ENCODE measurements around the gene SEMA4G. TPM values are rescaled to one million over a fixed set of nuclear protein-coding genes. Genes with fewer than 3 reads are reported as not detected.

The SEMA4G gene
- total RNA-seq, result 0.45 and 1.0 TPM in 2 replicates

- intact Hi-C loops (cut with micrococcal nuclease), result loop anchor here (1.0 to 2.0 kb wide), 2 partner anchors 17 to 45 kb away; partner anchors contain the start of genes MRPL43 and TWNK
Measured at GRCh38 chr10:100969187-100970075, at the start of gene SEMA4G. SEMA4G (plus strand) TSS chr10:100969504; CDS start chr10:100972913, 3,409 bp downstream.

DNA sequence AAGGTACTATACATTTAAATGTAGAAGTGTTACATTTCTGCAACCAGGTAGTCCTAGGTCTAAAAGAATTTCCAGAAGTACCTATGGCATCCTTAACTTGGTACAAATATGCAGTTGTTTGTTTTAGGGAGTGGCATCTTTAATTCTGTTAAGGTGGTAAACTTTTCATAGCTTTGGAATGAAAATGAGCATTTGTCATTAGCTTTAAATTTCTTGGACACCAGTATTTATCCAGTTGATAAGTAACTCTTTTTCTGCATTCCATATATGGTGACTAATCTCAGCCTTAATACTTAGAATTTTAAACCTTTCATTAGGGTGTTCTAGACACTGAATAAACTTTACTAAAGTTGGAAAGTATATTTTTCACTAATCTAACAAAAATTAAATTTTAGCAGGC lies 45.7 kb upstream of the SEMA4G start:
- intact Hi-C loops (cut with micrococcal nuclease), result no loop called here

- intact Hi-C loops (cut with micrococcal nuclease), result no loop called here
Measured at GRCh38 chr10:100927266-100927665, 42.0 kb upstream of the SEMA4G start.

DNA sequence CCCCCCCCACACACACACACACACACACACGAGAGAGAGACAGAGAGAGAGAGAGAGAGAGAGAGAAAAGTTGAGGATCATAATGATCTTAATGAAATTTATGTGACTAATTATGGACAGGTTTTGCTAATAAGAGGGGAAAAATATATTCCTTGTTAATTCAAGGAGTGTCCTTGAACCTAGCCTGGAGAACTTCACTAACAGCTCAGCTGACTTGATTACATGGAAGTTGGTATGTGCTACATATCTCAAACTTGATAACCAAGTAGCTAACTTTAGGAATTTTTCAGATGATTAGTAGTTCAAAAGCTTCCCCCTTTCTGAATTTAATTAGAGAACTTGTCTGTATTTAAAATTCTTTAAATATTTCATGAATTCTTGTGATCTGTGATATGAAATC lies 41.3 kb upstream of the SEMA4G start:
- intact Hi-C loops (cut with micrococcal nuclease), result no loop called here

GRCh38 chr10:100930368-100930767 lies 38.9 kb upstream of the SEMA4G start:
- intact Hi-C loops (cut with micrococcal nuclease), result no loop called here

GRCh38 chr10:100934084-100934659 lies 35.1 kb upstream of the SEMA4G start:
- intact Hi-C loops (cut with micrococcal nuclease), result no loop called here

- intact Hi-C loops (cut with micrococcal nuclease), result no loop called here
Measured at GRCh38 chr10:100939763-100940344, 29.4 kb upstream of the SEMA4G start.

DNA sequence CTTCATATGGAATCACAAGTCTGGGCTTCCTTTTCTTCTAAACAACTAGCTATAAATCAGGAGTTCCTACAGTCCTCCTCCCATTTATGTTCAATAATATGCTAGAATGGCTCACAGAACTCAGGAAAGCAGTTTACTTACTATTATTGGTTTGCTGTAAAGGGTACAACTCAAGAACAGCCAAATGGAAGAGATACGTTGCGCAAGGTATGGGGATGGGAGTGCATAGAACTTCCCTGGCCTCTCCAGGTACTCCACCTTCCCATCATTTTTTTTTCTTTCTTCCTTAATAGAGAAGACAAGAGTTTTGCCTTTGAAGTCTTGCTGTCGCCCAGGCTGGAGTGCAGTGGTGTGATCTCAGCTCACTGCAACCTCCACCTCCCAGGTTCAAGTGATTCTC lies 27.1 kb upstream of the SEMA4G start:
- intact Hi-C loops (cut with micrococcal nuclease), result no loop called here

- intact Hi-C loops (cut with micrococcal nuclease), result no loop called here
Measured at GRCh38 chr10:100943508-100943907, 25.8 kb upstream of the SEMA4G start.

DNA sequence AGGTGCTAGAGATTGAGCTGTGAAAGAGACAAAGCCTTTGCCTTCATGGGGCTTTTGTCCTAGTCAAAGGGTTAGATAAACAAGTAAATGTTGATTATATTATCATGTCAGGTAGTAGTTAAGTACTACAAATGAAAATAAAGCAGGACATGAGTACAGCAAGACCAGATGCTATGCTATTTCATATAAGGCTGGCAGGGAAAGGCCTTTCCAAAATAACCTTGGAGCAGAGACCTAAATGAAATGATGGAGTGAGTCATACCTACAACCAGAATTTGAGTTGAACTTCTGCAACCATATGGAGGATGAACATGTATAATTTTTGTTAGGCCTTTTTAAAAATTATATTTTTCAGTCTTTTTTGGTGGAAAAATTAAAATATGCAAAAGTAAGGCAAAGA lies 23.6 kb upstream of the SEMA4G start:
- intact Hi-C loops (cut with micrococcal nuclease), result no loop called here

GRCh38 chr10:100948916-100949315 lies 20.4 kb upstream of the SEMA4G start:
- intact Hi-C loops (cut with micrococcal nuclease), result no loop called here

DNA sequence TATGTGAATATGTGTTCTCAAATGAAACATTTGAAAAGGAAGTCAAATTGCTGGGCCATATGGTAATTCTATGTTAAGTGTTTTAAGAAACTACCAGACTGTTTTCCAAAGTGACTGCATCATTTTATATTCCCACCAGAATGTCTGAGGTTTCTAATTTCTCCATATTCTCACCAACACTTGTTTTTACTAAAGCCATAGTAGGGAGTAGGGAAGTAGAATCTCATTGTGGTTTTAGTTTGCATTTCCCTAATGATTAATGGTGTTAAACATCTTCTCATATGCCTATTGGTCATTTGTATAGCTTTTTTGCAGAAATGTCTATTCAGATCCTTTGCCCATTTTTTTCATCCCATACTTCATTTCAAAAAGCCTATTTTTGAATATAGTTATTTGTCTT lies 9.1 kb upstream of the SEMA4G start:
- intact Hi-C loops (cut with micrococcal nuclease), result no loop called here

DNA sequence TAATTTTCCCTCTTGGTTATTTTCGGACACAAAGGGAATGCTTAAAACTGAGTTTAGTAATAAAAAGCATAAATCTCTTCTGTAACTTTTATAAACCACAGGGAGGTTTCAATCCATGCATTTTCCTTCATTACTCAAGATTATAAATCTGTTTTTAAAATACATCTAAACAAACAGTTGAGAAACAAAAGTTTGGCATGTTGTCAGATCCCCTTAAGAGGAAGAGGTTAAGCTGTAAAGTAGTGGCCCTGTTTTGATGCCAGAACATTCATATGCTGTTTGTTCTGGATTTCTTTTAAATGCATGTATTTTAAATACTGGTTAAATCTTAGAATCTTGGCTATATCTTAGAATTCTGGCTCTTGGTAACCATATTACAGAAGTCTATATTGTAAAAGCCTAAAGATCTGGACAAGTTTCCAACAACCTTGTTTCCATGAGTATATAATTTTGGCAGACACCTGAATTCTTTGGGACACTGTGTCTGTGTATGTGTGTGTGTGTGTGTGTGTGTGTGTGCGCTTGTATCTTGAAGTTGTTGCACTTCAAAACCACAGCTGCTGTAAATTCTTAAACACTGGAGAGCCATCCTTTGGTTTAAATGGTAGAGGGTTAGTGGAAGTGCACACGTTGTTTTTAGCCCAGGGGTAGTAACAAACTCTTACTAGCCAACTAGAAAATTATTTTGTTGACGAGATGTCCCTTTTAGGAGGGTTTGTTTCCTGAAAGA lies 6.8 kb upstream of the SEMA4G start:
- intact Hi-C loops (cut with micrococcal nuclease), result no loop called here

DNA sequence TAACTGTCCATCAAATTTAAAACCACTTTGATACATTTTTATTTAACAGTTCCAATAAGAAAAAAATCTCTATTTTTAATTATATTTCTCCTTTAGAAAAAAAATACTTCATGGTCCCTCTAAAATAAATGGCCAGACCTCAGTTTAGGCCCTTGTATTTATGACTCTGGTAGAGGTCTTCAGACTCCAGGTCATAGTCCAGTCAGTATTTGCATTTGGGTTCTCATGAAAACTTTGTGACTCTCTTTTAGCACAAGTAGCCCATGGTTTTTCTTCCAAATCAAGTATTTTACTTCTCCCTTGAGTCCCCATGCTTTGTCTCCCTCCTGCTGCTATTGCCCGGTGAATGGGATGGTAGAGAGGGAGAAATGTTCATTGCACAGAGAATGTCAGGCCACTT lies 5.5 kb upstream of the SEMA4G start:
- intact Hi-C loops (cut with micrococcal nuclease), result no loop called here

DNA sequence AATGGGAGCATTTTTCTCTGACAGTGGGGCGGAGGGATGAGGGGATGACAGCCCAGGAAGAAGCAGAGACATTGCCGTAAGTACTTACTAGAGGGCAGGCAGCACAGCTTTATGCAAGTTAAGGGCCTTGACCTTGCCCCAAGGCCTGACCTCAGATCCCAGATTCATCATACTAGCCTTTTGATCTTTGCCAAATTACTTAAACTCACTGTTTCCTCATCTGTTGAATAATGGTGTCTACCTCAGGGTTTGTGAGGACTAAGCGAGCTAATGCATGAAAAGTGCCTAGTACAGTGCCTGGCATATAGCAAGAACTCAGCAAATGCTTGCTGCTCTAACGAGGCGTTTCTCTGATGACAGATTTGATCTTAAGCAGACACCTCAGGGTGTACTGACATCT lies 3.5 kb upstream of the SEMA4G start:
- intact Hi-C loops (cut with micrococcal nuclease), result no loop called here

DNA sequence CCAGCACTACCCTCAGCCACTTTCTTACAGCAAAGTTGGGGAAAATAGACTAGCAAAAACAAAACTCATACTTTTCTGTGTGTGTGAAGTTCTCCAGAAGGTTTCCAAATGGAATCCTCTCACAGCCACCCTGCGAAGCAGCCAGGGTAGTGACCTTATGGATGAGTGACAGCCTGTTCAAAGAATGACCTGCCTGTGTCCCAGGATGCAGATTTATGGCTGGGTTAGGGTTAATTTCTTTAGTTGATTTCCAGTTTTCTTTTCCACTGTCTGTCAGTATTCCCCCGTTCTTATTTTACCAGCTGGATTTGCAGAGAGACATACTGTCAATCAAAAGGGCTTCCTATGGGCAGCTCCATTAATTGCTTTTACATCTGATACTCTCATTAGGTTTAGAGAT lies 2.4 kb upstream of the SEMA4G start:
- intact Hi-C loops (cut with micrococcal nuclease), result no loop called here

- intact Hi-C loops (cut with micrococcal nuclease), result no loop called here
Measured at GRCh38 chr10:100967332-100967731, 2.0 kb upstream of the SEMA4G start.

DNA sequence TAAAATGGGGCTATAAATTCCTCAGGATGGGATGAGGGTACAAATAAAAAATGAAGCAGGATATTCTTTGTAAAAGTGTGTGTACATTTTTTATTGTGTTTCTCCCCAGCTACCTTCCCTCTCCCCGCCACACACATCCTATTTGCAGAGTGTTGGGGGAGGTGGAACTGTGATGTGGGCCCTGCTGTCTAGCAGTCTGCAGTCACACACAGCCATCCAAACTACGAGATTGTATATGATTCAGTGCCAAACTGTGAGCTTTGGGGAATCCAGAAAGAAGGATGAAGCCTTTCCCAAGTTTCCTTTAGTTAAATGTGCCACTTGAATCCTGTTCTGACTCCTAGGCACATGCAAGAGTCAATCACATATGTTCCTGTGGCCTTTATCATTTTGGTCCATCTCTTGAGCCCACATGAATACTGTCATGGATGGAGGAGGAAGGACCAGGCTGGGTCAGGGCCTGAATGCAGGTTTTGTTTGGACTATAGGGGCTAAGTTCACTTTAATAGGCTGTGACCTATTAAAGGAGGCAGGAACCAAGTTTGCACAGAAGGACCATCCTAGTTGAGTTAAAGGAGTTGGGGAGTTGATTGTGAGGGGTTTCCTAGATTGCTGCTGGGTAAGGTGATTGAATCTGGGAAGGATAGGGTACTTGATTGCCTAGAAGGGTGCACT lies 1.1 kb upstream of the SEMA4G start:
- intact Hi-C loops (cut with micrococcal nuclease), result no loop called here

DNA sequence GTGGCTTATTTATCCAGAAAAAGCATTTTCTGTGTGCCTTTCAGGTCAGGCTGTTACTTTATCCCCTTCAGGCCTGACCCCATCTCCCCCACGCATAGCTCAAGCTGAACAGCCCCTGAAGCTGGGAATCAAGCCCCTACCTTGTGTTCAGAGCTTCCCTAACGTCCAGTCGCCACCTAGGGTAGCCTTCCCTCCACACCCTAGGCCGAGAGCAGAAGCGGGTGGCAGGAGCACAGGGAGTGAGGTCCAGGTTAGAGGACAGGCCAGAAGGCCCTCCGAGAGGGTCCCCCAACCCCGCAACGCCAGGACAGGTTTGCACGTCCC lies 479 bp upstream of the SEMA4G start:
- intact Hi-C loops (cut with micrococcal nuclease), result loop anchor here (1.0 kb wide), 1 partner anchor 45 kb away; no protein-coding TSS in a partner anchor

- intact Hi-C loops (cut with micrococcal nuclease), result loop anchor here (2.0 kb wide), 1 partner anchor 17 kb away; the partner anchor contains the start of genes MRPL43 and TWNK
Measured at GRCh38 chr10:100970076-100970913, 991 bp downstream of the SEMA4G start.
